A549 treated with CORT108297 at 1 μM for 4 hours (cell line): ENCODE measurements around the gene ZEB1. TPM values are rescaled to one million over a fixed set of nuclear protein-coding genes. Genes with fewer than 3 reads are reported as not detected.

Experiments
- total RNA-seq: library from RNA; stranded (reverse); fragments of 200-300 nt; extraction: Qiagen RNA extraction; gene quantifications from 5 replicates; pipeline ENCODE4 v1.2.3, GENCODE V29; 2022

The ZEB1 gene
- 6.1 to 9.2 TPM (median 8.6 TPM) in 5 replicates for total RNA-seq

DNA sequence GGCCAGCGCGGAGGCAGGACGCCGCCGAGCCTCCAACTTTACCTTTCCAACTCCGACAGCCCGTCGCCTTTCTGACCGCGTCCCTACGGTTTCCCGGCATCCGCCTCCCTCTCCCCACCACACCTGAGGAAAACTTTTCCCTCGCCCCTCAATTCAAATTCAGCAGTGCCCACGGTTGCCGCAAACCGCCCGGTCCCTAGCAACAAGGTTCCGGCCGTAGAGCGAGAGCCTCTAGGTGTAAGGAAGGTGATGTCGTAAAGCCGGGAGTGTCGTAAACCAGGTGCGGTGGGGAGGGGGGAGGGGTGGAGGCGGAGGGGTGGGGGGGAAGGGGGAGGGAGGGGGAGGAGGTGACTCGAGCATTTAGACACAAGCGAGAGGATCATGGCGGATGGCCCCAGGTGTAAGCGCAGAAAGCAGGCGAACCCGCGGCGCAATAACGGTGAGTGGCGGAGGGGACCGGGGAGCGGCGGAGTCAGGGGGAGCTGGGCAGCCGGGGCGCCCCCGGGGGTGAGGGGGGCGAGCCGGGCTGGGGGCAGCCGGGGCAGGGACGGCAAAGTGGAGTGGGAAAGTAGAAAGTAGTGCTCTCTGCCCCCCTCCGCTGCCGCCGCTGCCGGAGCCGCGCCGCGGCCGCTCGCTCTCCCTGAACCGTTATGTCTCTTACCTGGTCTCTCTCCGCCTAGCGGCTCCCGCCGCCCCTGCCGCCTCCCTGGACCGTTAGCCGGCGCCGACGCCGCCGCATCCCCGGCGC is at the start of gene ZEB1:
ZEB1 (plus strand) TSS at position 363 of the 748 bp plus-strand sequence; CDS start at position 382, 19 bp downstream.

